DMS153 treated with DMSO at 0.1 percent for 48 hours (cell line): ENCODE data around the gene LRMDA.

ENCODE experiments used
- DNase-seq: peaks from one replicate; lab custom pipeline; 2025; ENCODE audit not compliant: unreplicated experiment; lab: John Stamatoyannopoulos, UW

LRMDA gene

DNA sequence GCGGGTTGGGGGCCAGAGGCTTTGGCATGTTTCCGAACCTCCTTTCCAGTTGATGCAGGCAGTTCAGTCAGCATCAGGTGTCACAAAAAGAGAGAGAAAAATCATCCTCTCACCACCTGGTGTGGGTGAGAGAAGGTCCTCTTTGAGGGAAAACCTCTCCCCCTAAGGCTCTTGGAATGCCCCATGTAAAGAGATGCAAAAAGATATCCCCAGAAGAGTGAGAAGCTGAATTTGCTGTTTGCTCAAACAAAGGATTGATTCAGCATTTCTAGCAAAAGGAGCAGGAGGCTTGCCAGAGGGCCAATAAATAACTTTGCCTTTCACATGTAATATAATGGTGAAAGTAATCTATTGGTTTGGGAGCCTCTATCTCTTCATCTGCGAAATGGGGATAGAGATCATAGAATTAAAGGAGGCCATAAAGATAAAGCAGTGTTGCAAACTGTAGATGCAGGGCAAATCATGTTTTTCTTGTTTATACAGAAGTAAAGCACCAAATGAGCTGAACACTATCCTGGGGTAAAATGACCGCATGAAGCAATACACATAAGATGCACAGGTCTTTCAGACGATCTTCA lies 425.9 kb downstream of the LRMDA start:
- DNase-seq = no peak

DNA sequence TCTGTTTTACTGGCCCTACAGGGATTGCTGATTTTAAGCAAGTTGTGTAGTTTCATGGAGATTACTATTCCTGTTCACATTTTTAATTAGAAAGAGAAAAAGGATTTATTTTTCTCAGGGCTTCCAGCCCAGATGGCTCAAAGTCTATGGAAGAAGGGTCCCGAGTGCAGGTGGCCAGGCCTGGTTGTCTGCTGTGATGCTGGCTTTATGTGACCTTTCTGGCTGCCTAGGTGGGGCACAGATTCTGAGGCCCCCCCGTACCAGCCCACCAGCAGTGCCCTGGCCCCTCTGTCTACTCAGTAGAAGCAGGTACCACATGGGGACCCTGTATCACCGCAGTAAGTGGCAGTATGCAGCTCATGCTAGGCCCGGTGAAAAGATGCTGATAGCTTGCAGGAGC lies 426.5 kb downstream of the LRMDA start:
- no peak for DNase-seq

DNA sequence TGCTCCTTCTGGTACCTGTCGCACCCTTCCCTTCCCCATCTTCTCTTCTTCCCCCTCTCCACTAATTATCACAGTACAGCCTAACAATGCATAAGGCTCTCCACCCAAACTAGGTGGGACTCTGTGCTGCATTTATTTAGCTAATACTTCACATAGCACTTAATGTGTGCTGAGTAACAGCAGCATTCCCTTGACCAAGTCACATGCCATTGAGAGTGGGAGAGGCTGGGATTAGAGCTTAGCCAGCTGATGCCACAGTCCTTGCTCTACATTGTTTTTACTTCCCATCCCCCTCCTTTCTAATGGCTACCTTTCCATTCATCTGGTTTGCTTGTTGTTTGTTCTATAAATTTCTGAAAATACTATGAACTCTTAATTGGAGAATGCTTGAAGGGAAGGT lies 426.9 kb downstream of the LRMDA start:
- DNase-seq = no peak

DNA sequence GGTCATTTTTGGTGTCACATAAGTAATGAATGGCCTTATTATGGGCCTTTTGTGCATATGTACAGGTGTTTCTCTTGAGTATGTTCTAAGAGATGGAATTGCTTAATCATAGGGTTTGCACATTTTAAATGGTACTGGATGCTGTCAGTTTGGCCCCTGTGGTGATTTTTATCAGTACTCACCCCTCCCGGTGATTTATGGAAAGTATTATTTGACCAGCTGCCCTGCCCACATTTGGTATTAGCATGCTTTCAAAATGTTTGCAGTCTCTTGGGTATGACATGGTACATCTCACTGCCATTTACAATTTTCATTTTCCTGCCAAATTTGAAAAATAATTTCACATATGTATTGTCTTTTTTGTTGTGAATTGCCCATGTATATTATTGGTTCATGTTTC lies 427.7 kb downstream of the LRMDA start:
- no peak for DNase-seq

DNA sequence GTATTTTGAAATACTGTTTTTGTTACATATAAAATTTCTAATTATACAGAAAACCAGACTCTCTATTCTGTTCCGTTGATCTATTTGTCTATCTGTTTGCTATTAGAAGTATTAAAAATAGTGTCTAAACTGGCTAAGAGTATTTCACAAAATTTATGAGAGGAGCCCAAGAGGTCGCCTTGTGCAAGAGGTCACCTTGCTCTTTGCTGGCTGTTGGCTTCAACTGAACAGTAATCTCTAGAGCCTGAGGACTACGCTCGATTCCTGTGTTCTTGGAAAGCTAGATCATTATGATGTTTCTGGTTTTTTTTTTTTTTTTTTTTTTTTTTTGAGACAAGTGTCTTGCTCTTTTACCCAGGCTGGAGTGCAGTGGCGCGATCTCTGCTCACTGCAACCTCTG lies 428.6 kb downstream of the LRMDA start:
- no peak for DNase-seq

DNA sequence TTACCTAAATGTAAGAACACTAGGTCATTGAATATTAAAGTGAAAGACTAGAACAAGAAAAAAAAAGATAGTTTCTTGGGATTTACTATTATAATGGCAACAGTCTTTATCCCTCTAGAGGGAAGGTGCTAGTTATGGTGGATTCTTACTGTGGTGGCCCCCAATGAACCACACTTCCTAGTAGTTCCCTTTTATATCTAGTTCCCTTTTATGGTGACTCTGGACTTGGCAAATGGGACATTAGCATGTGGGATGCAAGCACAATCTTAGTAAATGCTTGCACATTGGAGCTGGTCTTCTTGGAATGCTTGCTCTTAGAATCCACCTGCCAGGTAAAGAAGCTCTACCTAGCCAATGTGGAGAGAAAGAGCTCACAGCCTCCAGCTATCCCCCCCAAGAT lies 430.2 kb downstream of the LRMDA start:
- DNase-seq = no peak

DNA sequence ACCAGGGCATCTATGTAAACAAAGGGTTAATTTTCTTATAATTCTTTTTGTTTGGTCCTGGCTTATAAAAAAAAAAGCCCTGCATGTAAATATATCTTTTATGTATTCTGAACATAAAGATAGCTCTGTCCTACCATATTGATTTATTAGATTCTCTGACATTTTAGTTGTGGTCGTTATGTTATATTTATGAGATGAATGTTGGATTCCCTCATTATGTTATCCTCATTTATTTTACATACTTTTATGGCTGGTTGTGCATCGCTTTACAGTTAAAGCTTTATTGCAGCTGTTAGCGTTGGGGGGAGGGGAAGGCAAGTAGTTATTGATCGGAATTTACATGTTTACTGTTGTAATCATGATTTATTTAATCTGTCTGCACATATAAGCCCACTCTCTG lies 431.5 kb downstream of the LRMDA start:
- no peak for DNase-seq

DNA sequence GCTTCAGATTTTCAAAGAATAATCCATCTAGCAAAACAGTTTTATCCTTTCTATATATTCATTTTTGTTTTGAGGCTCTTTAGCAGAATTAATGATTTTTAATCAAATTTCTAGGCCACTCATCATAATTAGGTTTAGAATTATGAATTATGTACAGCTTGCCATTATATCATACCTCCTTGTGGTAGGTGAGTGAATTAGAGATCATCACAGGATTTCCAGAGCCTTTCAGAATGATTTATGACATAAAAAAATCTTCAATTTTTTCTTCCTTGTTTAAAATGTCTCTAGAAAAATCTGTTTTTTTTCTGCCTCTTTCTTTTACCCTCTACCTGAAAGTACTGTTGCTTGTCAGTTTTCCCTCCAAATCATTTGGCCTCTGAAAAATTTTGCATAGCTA lies 433.3 kb downstream of the LRMDA start:
- no peak for DNase-seq

DNA sequence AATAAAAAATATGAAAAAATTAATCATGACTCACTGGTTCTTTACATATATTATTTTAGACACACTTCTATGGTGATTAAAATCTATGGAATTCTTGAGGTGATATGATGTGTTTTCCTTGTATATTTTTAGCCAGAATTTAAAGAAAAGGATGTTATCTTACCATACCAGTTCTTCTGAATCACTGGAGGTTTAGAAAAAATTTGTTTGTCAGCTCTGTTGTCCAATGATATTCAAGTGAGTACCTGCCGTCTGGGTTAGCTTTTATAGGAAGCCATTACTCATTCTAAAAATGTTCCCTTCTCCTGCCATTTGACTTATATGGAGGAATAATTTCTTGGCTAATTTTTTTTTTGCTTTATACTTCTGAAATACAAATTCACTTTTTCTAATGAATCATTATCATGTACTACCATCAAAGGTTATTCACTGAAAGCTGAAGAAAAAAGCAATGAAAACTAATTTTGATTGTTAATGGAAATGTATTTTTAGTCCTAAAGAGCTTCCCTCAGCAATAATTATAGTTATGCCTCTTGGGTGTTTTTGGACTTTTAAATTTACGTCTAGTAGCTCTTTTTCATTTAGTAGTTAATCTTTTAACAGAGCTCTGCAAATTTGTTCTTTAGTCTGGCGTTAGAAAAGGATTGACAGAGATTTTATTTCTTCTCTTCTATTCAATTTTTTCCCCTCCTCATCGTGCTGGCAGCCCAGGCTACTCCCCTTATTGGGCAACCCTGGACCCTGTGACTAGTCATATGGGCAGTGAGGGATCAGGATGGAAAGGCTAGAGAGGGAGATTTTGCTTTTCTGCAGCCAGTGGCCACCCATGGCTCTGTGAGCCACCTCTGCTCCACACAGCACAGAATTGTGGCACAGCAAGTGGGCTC lies 434.2 kb downstream of the LRMDA start:
- no peak for DNase-seq

DNA sequence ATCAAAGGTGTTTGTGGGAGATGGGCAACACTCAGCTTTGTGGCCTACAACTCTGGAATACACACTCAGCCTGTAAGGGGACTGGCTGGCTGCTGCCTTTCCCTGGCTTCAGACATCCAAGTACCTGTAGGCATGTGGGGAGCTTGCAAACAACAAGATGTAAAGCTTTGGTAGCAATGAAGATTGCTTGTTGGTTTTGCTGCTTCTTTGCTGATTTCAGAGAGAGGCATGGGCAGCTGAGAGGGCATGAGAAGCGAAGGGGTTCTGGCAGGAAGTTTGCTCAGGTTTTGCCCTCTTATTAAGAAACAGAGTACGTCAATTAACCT lies 434.8 kb downstream of the LRMDA start:
- no peak for DNase-seq

DNA sequence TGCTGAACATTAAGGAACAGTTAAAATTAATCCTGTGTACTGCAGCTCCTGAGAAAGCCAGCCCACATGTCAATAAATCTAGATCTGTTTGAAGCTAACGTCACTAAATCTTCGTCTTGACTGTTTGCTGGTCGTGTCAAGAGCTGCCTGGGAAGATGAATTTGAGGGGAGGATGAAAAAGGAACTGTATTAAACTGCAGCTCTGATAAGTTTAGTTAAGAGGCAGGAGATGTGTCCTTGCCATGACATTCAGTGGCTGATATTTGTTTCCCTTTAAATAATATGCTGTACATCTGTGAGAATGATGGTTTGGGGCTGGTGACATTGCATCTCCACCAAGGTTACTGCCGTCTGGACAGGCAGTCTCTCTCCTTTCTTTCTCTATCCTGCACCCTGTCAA lies 435.3 kb downstream of the LRMDA start:
- no peak for DNase-seq

DNA sequence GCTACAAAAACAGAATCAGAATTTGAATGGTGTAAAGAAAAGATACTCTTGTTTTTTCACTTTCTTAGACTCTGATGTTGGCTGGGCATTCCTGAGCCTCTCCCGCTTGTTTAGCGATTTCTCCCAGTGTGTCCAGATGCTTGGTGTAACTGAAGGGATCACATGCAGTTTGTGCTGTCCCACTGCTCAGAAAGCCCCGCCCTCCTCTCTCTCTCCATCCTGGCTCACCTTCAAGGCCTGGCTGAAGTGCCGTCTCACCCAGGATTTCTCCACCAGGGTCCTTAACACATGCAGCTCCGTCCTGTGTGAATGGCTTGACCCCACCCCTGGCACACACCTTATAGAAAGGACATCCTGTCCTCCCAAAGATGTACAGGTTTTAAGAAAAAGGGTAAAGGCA lies 437.1 kb downstream of the LRMDA start:
- DNase-seq = no peak

DNA sequence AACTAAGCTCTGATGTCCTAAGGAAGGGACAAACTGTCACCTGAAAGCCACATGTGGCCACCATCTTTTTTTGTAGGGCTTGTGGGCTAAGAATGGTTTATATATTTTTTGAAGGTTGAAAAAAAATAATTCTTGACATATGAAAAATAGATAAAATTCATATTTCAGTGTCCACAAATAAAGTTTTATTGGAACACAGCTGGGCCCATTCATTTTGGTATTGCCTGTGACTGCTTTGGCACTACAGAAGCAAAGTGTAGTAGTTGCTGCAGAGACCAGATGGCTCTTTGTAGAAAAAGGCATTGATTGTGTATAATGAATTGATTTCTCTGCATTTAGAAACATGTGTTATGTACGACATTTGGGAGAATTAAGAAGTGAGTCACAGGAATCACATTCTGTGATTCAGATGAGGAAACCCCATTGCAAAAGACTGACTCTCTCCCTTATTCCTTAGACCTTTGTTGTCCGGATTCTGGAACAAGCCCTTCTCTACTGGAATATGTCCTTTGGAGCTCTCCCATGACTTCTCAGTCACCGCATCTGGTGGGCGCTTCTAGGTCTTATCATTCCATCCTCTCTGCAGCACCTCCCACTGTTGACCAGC lies 438.7 kb downstream of the LRMDA start:
- no peak for DNase-seq

DNA sequence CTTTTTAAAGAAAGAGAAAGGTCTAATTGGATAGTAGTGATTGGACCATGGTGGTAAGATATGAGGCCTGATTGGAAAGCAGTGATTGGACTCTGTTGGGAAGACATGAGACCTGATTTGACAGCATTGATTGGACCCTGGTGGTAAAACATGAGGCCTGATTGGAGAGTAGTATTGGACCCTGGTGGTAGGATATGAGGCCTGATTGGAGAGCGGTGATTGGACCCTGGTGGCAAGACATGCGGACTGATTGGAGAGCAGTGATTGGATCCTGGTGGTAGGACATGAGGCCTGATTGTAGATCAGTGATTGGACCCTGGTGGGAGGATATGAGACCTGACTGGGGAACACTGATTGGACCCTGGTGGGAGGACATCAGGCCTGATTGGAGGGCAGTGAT lies 444.3 kb downstream of the LRMDA start:
- no peak for DNase-seq

DNA sequence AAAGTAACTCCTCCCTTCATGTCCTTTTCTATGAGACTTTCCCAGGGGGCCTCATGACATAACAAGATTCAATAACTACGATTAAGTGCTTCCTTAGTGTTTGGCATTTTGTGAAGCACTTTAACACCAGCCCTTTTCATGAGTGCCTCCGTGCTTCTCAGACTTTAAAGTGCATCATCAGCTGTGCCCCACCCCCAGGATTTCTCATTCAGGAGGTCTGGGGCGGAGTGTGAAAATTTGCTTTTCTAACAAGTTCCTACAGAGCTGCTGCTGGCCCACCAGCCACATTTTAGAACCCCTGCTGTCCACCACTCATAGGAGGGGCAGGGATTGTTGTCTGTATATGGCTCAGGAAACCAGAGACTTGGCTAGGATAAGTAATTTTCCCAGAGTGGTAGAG lies 445.3 kb downstream of the LRMDA start:
- no peak for DNase-seq

DNA sequence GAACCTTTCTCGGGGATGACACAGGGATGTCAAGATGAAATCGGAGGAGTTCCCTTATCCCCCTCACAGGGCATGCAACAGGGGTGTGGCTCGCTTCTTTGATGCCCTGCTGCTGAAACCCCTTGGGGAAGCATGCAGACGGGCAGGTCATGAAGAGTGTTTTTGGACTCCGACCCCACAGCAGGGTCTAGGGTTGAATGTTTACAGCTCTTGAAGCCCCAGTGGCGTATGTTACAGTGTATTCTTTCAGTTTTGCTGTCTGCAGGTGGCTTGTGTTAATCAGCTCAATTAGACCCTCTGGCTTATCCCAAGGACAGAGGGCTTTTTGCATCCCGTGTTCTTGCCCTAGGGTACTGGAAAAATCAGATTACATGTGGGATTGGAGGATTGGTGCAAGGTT lies 446.5 kb downstream of the LRMDA start:
- no peak for DNase-seq

DNA sequence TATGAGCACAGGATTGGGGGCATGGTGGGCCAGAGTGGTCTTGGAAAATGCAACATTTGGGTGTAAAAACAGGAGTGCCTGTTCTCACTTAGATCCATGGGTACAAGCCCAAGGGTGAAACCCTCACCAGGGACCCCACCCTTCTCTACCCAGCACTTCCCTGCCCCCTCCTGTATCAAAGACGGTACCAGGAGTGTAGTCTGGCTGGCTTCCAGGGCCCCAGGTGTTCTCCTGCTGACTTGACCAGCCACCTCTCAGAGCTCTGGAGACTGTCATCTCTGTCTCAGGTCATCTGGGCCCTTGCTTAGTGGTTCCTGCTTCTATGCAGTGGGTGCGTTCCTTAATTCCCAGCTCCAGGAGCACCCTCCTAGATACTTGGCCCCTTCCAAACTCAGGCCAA lies 447.2 kb downstream of the LRMDA start:
- no peak for DNase-seq

DNA sequence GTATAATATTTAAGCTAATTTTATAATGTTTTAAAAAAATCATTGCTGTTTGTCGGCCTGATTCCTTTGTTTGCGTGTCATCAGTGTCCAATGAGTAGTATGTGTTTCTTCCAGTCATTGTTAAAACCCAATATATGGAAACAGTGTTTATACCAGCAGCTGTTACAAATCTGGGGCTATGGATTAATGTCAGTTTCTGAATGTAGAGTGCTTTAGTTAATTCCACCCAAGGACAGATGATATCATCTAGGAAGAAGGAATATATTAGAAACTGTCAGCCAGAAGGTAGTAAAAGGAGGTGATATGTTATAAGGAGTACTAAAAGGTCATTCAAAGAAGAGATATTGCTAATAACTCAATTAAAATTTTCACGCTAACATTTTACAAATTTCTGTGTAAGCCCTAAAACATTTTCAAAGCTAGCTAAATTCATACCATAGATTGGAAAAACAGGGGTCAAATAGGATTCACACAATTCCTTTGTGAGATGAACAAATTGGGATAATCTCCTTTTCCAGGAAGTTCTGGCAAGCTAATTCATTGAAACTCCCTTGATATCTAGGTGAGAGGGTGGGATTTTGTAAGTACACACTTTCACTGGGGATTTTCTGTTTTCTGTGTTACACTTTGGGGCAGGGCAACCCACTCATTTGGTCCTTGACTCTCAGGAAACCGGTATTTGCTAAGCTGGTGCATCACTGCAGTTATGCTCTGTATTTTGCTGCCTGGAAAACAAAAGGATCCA lies 448.8 kb downstream of the LRMDA start:
- DNase-seq = no peak

DNA sequence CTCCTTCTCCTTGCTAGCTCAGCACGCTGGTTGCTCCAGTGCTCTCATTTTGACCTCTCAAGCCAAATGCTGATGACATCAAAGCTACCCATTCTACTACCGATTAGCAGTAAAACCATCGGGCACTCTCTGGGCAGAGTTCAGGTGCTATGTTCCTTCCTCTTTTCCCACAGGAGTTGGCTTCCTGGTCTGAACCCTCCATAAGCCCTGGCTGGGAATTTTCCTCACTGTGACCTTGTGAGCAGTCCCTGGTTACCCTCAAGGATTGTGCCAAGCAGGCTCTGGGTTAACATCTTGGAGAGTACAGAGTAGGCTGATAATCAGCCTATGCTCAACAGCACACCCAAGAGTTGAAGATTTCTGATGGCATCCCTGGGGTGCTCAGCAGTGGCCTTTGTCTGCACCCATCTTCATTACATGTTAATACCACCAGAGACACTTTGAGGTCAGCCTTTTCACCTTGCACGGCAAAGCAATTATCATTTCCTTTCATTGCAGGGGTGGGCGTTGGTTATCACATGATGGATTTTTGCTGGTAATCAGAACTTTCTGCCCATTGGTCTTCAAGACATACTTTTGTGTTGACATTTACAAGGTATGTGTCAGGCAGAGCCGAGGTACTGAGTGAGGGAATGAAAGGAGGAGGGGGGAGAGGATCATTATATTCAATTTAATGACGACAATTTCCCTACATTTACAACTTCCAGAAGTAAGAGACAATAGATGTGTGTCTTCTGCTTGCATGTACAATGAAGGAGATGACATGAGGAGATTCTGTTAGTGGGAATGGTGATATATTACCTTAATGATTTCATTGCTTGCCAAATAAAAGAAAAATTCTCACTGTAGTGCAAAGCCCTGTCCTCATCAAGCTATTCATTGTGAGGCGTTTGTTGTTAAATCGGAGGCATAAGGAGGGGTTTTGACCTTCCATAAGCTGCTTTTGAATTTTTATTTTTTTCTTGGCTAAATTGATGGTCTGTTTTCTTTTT lies 452.0 kb downstream of the LRMDA start:
- no peak for DNase-seq

DNA sequence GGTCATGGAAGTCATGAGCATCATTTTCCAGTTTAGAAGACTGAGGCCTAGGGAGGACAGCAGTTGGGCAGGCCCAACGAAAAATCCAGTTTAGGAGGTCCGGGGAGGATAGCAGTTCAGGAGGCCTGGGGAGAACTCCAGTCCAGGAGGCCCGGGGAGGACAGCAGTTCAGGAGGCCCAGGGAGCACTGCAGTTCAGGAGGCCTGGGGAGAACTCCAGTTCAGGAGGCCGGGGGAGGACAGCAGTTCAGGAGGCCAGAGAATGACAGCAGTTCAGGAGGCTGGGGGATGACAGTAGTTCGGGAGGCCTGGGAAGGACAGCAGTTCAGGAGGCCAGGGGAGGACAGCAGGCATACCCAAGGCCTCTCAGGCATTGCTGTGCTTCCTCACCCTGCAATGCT lies 453.4 kb downstream of the LRMDA start:
- DNase-seq = no peak

DNA sequence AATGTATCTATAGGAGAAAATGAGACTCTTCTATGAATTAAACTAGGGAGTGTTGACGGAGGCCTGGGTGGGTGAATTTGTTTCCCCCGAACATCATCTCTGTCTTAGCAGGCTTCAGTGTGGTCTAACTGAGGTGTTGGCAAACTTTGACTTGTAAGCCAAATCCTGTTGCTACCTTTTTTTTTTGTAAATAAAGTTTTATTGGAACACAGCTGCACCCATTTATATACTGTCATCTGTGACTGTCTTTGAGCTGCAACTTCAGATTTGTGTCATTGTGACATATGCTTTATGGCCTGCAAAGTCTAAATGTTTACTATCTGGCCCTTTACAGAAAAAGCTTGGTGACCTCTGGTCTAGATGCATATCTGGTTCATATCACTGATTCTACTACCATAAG lies 455.9 kb downstream of the LRMDA start:
- DNase-seq = no peak
